Activated T-cell treated with anti-CD3 and anti-CD28 coated beads, Interleukin-2, amount 50 U/mL, for 24 hours (primary cell): Measurements from ENCODE around the gene EPHA6.

ENCODE experiments used
- DNase-seq: peaks from one replicate; pipeline ENCODE4 v3.0.0-alpha.2; 2020
- H3K27ac Mint-ChIP-seq: 2 replicates; pipeline ENCODE4 v1.8.0; 2020; ENCODE audit warnings: mild to moderate bottlenecking, mixed read lengths
- H3K27me3 Mint-ChIP-seq: 2 replicates; pipeline ENCODE4 v1.8.0; 2020; ENCODE audit warnings: mixed read lengths
- H3K36me3 Mint-ChIP-seq: 2 replicates; pipeline ENCODE4 v1.8.0; 2020; ENCODE audit warnings: low read depth, mixed read lengths
- H3K4me1 Mint-ChIP-seq: 2 replicates; pipeline ENCODE4 v1.8.0; 2020; ENCODE audit warnings: low read depth, mixed read lengths
- H3K4me3 Mint-ChIP-seq: 2 replicates; pipeline ENCODE4 v1.8.0; 2020; ENCODE audit warnings: mild to moderate bottlenecking, moderate library complexity, mixed read lengths
- H3K9me3 Mint-ChIP-seq: 2 replicates; pipeline ENCODE4 v1.8.0; 2020; ENCODE audit warnings: mixed read lengths

EPHA6 gene

GRCh38 chr3:97721446-97721845 lies 907.1 kb downstream of the EPHA6 start:
- Mint-ChIP-seq H3K27ac (no peak overlapping the region), H3K4me3 (no peak overlapping the region), H3K27me3 (peaks cover 8% of the 10 kb centered on the region), H3K4me1 (peaks cover 2% of the 10 kb centered on the region), H3K36me3 (no peaks in the 10 kb centered on the region), H3K9me3 (no peaks in the 10 kb centered on the region)
- DNase-seq, result no peak

GRCh38 chr3:97736928-97737327 lies 922.5 kb downstream of the EPHA6 start:
- DNase-seq, result no peak
- no peak overlapping the region for H3K4me3 Mint-ChIP-seq
- H3K9me3 Mint-ChIP-seq, result no peaks in the 10 kb centered on the region
- peaks cover 11% of the 10 kb centered on the region for H3K27me3 Mint-ChIP-seq
- no peak overlapping the region for H3K27ac Mint-ChIP-seq
- no peaks in the 10 kb centered on the region for H3K36me3 Mint-ChIP-seq
- H3K4me1 Mint-ChIP-seq, result no peaks in the 10 kb centered on the region

GRCh38 chr3:97738761-97739160 lies 924.4 kb downstream of the EPHA6 start:
- H3K9me3 Mint-ChIP-seq, result no peaks in the 10 kb centered on the region
- no peaks in the 10 kb centered on the region for H3K36me3 Mint-ChIP-seq
- H3K4me3 Mint-ChIP-seq, result no peak overlapping the region

DNA sequence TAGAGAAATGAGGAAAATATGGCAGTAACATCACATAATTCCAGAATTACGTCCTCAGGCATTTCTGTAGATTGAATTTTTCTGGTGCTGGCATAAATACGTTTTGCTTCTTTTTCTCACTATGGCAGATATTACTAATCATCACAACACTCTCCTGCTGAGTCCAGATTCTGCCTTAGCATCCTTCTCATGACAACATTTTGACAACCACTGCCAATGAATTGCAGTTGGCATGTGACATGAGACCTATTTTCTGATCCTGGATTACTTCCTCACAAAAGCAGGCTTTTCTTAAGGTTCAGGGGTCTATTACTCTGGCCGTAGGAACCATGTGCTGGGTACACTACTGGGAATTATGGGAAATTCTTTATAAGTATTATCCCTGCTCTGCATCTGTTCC lies 927.6 kb downstream of the EPHA6 start:
- peaks cover 10% of the 10 kb centered on the region for H3K27me3 Mint-ChIP-seq
- no peak overlapping the region for H3K27ac Mint-ChIP-seq
- no peaks in the 10 kb centered on the region for H3K4me1 Mint-ChIP-seq
- H3K4me3 Mint-ChIP-seq, result no peak overlapping the region
- DNase-seq, result no peak
- no peaks in the 10 kb centered on the region for H3K9me3 Mint-ChIP-seq
- no peaks in the 10 kb centered on the region for H3K36me3 Mint-ChIP-seq

More at GRCh38 chr3:97738761-97739160, 924.4 kb downstream of the EPHA6 start:
- Mint-ChIP-seq H3K4me1 (no peaks in the 10 kb centered on the region), H3K27ac (no peak overlapping the region), H3K27me3 (peaks cover 13% of the 10 kb centered on the region)
- DNase-seq, result no peak

- Mint-ChIP-seq H3K27ac (no peak overlapping the region), H3K4me3 (no peak overlapping the region), H3K4me1 (no peaks in the 10 kb centered on the region), H3K36me3 (no peaks in the 10 kb centered on the region), H3K27me3 (peaks cover 20% of the 10 kb centered on the region), H3K9me3 (no peaks in the 10 kb centered on the region)
- DNase-seq, result no peak
Observed at GRCh38 chr3:97744289-97744688, 929.9 kb downstream of the EPHA6 start.

DNA sequence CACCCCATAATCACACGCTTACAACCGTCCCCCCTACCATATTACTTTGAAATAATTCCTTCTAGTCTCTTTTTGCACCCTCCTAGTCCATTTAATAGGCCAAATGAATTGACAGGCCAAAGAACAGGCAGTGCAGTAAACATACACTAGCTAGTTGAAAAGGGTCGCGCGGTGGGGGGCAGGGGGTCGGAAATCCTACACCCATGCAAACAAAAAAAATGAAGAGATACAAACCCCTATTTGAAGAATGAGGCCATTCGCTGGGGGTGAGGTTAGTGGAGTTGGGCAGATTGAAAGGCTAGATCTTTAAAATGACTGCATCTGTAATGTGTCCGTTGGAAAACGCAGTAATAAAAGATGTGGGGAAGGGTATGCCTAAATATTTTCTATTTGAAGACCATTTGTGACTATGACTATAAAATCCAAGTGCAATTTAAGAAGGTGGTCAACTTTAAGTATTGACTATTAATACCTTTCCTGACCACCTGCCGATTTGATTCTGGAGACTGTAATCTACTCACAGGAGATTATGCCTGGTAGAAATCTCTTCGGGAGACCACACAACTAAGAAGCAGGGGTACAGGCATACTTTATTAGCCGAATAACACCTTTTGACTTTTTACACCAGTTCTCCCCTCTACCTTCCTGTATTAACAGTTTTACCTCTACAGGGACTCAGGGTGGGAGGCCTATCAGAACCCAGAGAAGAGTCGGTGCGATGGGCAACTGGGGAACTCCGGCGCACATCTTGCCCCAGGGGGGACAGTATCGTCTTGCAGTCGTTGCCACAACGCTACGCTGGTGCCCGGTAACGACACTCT lies 949.4 kb downstream of the EPHA6 start:
- peak overlapping the region; percentile 99 for H3K4me3 Mint-ChIP-seq
- peaks cover 27% of the 10 kb centered on the region for H3K4me1 Mint-ChIP-seq
- H3K36me3 Mint-ChIP-seq, result peaks cover 12% of the 10 kb centered on the region
- DNase-seq, result no peak
- H3K27ac Mint-ChIP-seq, result peak overlapping the region; percentile 98
- H3K9me3 Mint-ChIP-seq, result no peaks in the 10 kb centered on the region
- no peaks in the 10 kb centered on the region for H3K27me3 Mint-ChIP-seq

GRCh38 chr3:97764407-97765238 lies 950.2 kb downstream of the EPHA6 start, which contains the start of gene ARL6:
Gene ARL6, plus strand, starts transcription at chr3:97764758. Its CDS starts 3,350 bp downstream, at chr3:97768108.
- peak; percentile 85 for DNase-seq
- Mint-ChIP-seq H3K27ac (peak within 1 kb of the TSS; percentile 98), H3K4me3 (peak within 1 kb of the TSS; percentile 99), H3K36me3 (peaks cover 17% of the 10 kb centered on the region), H3K4me1 (peaks cover 27% of the 10 kb centered on the region), H3K27me3 (no peaks in the 10 kb centered on the region), H3K9me3 (no peaks in the 10 kb centered on the region)

GRCh38 chr3:97765336-97765735 lies 950.9 kb downstream of the EPHA6 start:
- H3K27me3 Mint-ChIP-seq, result no peaks in the 10 kb centered on the region
- H3K9me3 Mint-ChIP-seq, result no peaks in the 10 kb centered on the region
- H3K27ac Mint-ChIP-seq, result no peak overlapping the region
- DNase-seq, result no peak
- peak overlapping the region; percentile 99 for H3K4me3 Mint-ChIP-seq
- peaks cover 24% of the 10 kb centered on the region for H3K36me3 Mint-ChIP-seq
- H3K4me1 Mint-ChIP-seq, result peaks cover 27% of the 10 kb centered on the region

- H3K27me3 Mint-ChIP-seq, result no peaks in the 10 kb centered on the region
- peaks cover 6% of the 10 kb centered on the region for H3K9me3 Mint-ChIP-seq
- H3K4me3 Mint-ChIP-seq, result no peak overlapping the region
- H3K27ac Mint-ChIP-seq, result no peak overlapping the region
- no peaks in the 10 kb centered on the region for H3K4me1 Mint-ChIP-seq
- DNase-seq, result no peak
- peaks cover 64% of the 10 kb centered on the region for H3K36me3 Mint-ChIP-seq
Observed at GRCh38 chr3:97772926-97773325, 958.5 kb downstream of the EPHA6 start.

DNA sequence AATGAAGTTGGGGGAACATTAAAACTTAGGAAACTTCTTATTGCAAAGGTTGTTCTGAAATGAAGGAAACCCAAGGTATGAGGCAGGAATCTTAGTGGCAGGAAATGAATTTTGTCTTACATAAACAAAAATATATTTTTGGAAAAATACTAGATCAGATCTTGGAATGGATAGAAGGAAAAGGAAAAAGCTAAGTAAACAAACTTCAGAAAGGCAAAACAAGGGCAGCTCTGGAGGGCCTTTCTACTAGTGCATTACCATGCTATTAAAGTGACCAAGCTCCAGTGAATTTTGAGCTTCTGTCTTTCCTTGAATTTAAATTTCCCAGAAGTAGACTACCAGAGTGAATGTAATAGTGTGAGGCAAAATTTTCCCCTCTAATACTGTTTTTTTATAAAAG lies 963.8 kb downstream of the EPHA6 start:
- H3K9me3 Mint-ChIP-seq, result no peaks in the 10 kb centered on the region

GRCh38 chr3:97793420-97794019 lies 979.1 kb downstream of the EPHA6 start:
- H3K4me3 Mint-ChIP-seq, result no peak overlapping the region

More for the DNA sequence above, 963.8 kb downstream of the EPHA6 start:
- Mint-ChIP-seq H3K27me3 (no peaks in the 10 kb centered on the region), H3K4me1 (no peaks in the 10 kb centered on the region), H3K4me3 (no peak overlapping the region), H3K36me3 (peaks cover 35% of the 10 kb centered on the region), H3K27ac (no peak overlapping the region)
- DNase-seq, result no peak

GRCh38 chr3:97795951-97796350 lies 981.6 kb downstream of the EPHA6 start:
- H3K4me3 Mint-ChIP-seq, result no peak overlapping the region
- no peaks in the 10 kb centered on the region for H3K9me3 Mint-ChIP-seq
- no peak overlapping the region for H3K27ac Mint-ChIP-seq
- H3K36me3 Mint-ChIP-seq, result peaks cover 5% of the 10 kb centered on the region
- no peaks in the 10 kb centered on the region for H3K4me1 Mint-ChIP-seq
- no peaks in the 10 kb centered on the region for H3K27me3 Mint-ChIP-seq
- no peak for DNase-seq

More at GRCh38 chr3:97793420-97794019, 979.1 kb downstream of the EPHA6 start:
- Mint-ChIP-seq H3K27me3 (no peaks in the 10 kb centered on the region), H3K4me1 (no peaks in the 10 kb centered on the region), H3K9me3 (no peaks in the 10 kb centered on the region), H3K27ac (no peak overlapping the region), H3K36me3 (peaks cover 2% of the 10 kb centered on the region)
- no peak for DNase-seq
